GM23338 (cell line): Measurements from ENCODE around the gene REXO5. TPM values are rescaled to one million over a fixed set of nuclear protein-coding genes. Genes with fewer than 3 reads are reported as not detected.

ENCODE experiments used
- ATAC-seq: fragments of 200-7000 bp; cut with Tn5 transposase; 3 replicates; pipeline ENCODE4 v1.9.1; 2020
- DNase-seq: peaks from one replicate; pipeline ENCODE4 v3.0.0-alpha.2; 2015; ENCODE audit warnings: low spot score
- H2AFZ ChIP-seq: fragments of 200-600 bp; sonication (generic); 2 replicates; pipeline ENCODE4 v1.8.0; 2016; ENCODE audit warnings: antibody characterized with exemption, mild to moderate bottlenecking, moderate library complexity
- H3F3A ChIP-seq: fragments of 200-600 bp; sonication (generic); replicated peaks from 2 replicates; pipeline ENCODE4 v1.8.0; 2017; ENCODE audit warnings: antibody characterized with exemption, mixed run types, low read depth
- H3K27ac ChIP-seq: fragments of 200-600 bp; sonication (generic); 2 replicates; pipeline ENCODE4 v1.6.1; 2016; ENCODE audit warnings: low read depth
- H3K27me3 ChIP-seq: fragments of 200-600 bp; sonication (generic); 2 replicates; pipeline ENCODE4 v1.8.0; 2016; ENCODE audit warnings: mild to moderate bottlenecking, mixed run types, moderate library complexity; ENCODE audit not compliant: insufficient read depth
- H3K36me3 ChIP-seq: fragments of 200-600 bp; sonication (generic); 2 replicates; pipeline ENCODE4 v1.8.0; 2016; ENCODE audit warnings: mild to moderate bottlenecking; ENCODE audit not compliant: insufficient read depth
- H3K4me1 ChIP-seq: fragments of 200-600 bp; sonication (generic); 2 replicates; pipeline ENCODE4 v1.8.0; 2016; ENCODE audit warnings: mild to moderate bottlenecking, moderate library complexity; ENCODE audit not compliant: insufficient read depth
- H3K4me2 ChIP-seq: fragments of 200-600 bp; sonication (generic); 2 replicates; pipeline ENCODE4 v1.7.1; 2017; ENCODE audit warnings: mixed run types
- H3K4me3 ChIP-seq: fragments of 200-600 bp; sonication (generic); 2 replicates; pipeline ENCODE4 v1.6.1; 2016; ENCODE audit warnings: mixed run types
- H3K79me2 ChIP-seq: fragments of 200-600 bp; sonication (generic); replicated peaks from 2 replicates; pipeline ENCODE4 v1.8.0; 2017; ENCODE audit warnings: mild to moderate bottlenecking; ENCODE audit not compliant: insufficient read depth
- H3K9me2 ChIP-seq: fragments of 200-600 bp; sonication (generic); 2 replicates; pipeline ENCODE4 v1.8.0; 2017; ENCODE audit not compliant: insufficient read depth
- H4K20me1 ChIP-seq: fragments of 200-600 bp; sonication (generic); replicated peaks from 2 replicates; pipeline ENCODE4 v1.8.0; 2017; ENCODE audit warnings: mild to moderate bottlenecking; ENCODE audit not compliant: insufficient read depth
- H3K27ac Mint-ChIP-seq: 2 replicates; pipeline ENCODE4 v1.8.0; 2020; ENCODE audit warnings: inconsistent platforms, mild to moderate bottlenecking, moderate library complexity, mixed read lengths
- H3K27me3 Mint-ChIP-seq: 3 replicates; pipeline ENCODE4 v1.8.0; 2022; ENCODE audit warnings: low read depth, mild to moderate bottlenecking, moderate library complexity, mixed read lengths, inconsistent platforms; ENCODE audit not compliant: insufficient read depth, poor library complexity
- H3K36me3 Mint-ChIP-seq: 3 replicates; pipeline ENCODE4 v1.8.0; 2021; ENCODE audit warnings: low read depth, mild to moderate bottlenecking, inconsistent platforms, moderate library complexity, mixed read lengths
- H3K4me1 Mint-ChIP-seq: 3 replicates; pipeline ENCODE4 v1.8.0; 2020; ENCODE audit warnings: mild to moderate bottlenecking, inconsistent platforms, mixed read lengths
- H3K4me3 Mint-ChIP-seq: 3 replicates; pipeline ENCODE4 v1.8.0; 2021; ENCODE audit warnings: moderate library complexity, mild to moderate bottlenecking, inconsistent platforms, mixed read lengths
- H3K9me3 Mint-ChIP-seq: 3 replicates; pipeline ENCODE4 v1.8.0; 2020; ENCODE audit warnings: moderate library complexity, mild to moderate bottlenecking, inconsistent platforms, mixed read lengths
- CREB1 ChIP-seq: fragments of 250-450 bp; sonication (Bioruptor Pico); IDR thresholded peaks from 2 replicates; pipeline ENCODE4 v1.5.0; 2020; ENCODE audit warnings: low read depth, mild to moderate bottlenecking, moderate library complexity
- CTCF ChIP-seq, 2 experiments: fragments of 200-600 bp in 1 of 2; sonication (generic) in 1 of 2; conservative IDR thresholded peaks; 2 replicates each; pipeline versions ENCODE4 v1.5.1 to v1.6.1; 2016 to 2017; ENCODE audit warnings: antibody characterized with exemption in 2 of 2, low read depth in 2 of 2, mild to moderate bottlenecking in 2 of 2, moderate library complexity in 1 of 2
- EZH2 ChIP-seq: fragments of 200-600 bp; sonication (generic); IDR thresholded peaks from one replicate; pipeline ENCODE4 v1.8.0; 2017; ENCODE audit warnings: antibody characterized with exemption, mild to moderate bottlenecking, low read depth; ENCODE audit not compliant: unreplicated experiment
- NANOG ChIP-seq: IDR thresholded peaks from 2 replicates; pipeline ENCODE4 v1.6.1; 2016; ENCODE audit warnings: antibody characterized with exemption, borderline replicate concordance
- POLR2AphosphoS5 ChIP-seq: IDR thresholded peaks from 2 replicates; pipeline ENCODE4 v1.6.1; 2016; ENCODE audit warnings: antibody characterized with exemption, low read depth
- REST ChIP-seq: IDR thresholded peaks from one replicate; pipeline ENCODE4 v1.6.1; 2018; ENCODE audit warnings: antibody characterized with exemption; ENCODE audit not compliant: unreplicated experiment
- STAT1 ChIP-seq: IDR thresholded peaks from one replicate; pipeline ENCODE4 v1.6.1; 2016; ENCODE audit warnings: antibody characterized with exemption; ENCODE audit not compliant: unreplicated experiment
- ZNF114 ChIP-seq: fragments of 250-450 bp; sonication (Bioruptor Pico); IDR thresholded peaks from 2 replicates; pipeline ENCODE4 v1.5.0; 2020; ENCODE audit warnings: mild to moderate bottlenecking, moderate library complexity
- ZNF331 ChIP-seq: fragments of 250-450 bp; sonication (Bioruptor Pico); IDR thresholded peaks from 2 replicates; pipeline ENCODE4 v1.5.0; 2020; ENCODE audit warnings: low read depth, mild to moderate bottlenecking, moderate library complexity
- ZNF462 ChIP-seq: fragments of 250-450 bp; sonication (Bioruptor Pico); IDR thresholded peaks from 2 replicates; pipeline ENCODE4 v1.5.0; 2020; ENCODE audit warnings: mild to moderate bottlenecking, moderate library complexity
- polyA plus RNA-seq: library from polyadenylated mRNA; unstranded; fragments of >200 nt; fragmentation: Nextera tagmentation; extraction: Ambion mirVana; gene quantifications from 2 replicates; pipeline ENCODE4 v1.2.1, GENCODE V29; 2016
- total RNA-seq: library from RNA; depleted of rRNA; stranded (reverse); fragments of >200 nt; shearing (Covaris generic); gene quantifications from 2 replicates; pipeline ENCODE4 v1.2.3, GENCODE V29; 2014

REXO5 gene
- total and polyA plus RNA-seq, 2 experiments from 2014 or later, result 6.5 to 6.9 TPM

- TF ChIP-seq ZNF462 (no peak), ZNF114 (CRISPR knock-in tag) (no peak), EZH2 (no peak)
These were observed 14.3 kb upstream of the REXO5 start (continued) for GRCh38 chr16:20791923-20792612.

GRCh38 chr16:20798364-20798763 is 8.0 kb upstream of the REXO5 start:
- Histone ChIP-seq H3K27ac (no peak overlapping the region), H3K9me2 (no peaks in the 10 kb centered on the region), H2AFZ (no peak overlapping the region), H4K20me1 (no peaks in the 10 kb centered on the region), H3K4me1 (no peaks in the 10 kb centered on the region), H3K36me3 (no peaks in the 10 kb centered on the region), H3K4me3 (no peak overlapping the region), H3K4me2 (no peak overlapping the region), H3K79me2 (no peaks in the 10 kb centered on the region), H3K27me3 (no peaks in the 10 kb centered on the region), H3F3A (no peaks in the 10 kb centered on the region)
- no peak for TF ChIP-seq CREB1
- TF ChIP-seq ZNF331 (CRISPR knock-in tag), result no peak
- TF ChIP-seq CTCF (conservative IDR thresholded peaks at IDR 0.05; ENCODE audit: low read depth in 2 of 2), result no peak
- TF ChIP-seq REST, result no peak
- no peak for TF ChIP-seq NANOG
- TF ChIP-seq EZH2, result no peak
- no peak for TF ChIP-seq POLR2AphosphoS5
- no peak for TF ChIP-seq STAT1
- ATAC-seq (no peak), DNase-seq (no peak)
- Mint-ChIP-seq H3K27me3 (no peaks in the 10 kb centered on the region), H3K4me3 (no peak overlapping the region), H3K4me1 (no peaks in the 10 kb centered on the region), H3K36me3 (peaks cover 11% of the 10 kb centered on the region; the same call in 1 of the 3 replicates), H3K27ac (no peak overlapping the region), H3K9me3 (no peaks in the 10 kb centered on the region)
